Heart left ventricle (tissue), 16 donors: ENCODE data around the gene FBXL7. TPM values are rescaled to one million over a fixed set of nuclear protein-coding genes. Genes with fewer than 3 reads are reported as not detected.

Source experiments
- ATAC-seq, 4 donors: fragments of 200-7000 bp; cut with Tn5 transposase; one replicate each; pipeline ENCODE4 v1.9.1; 2020 to 2022; ENCODE audit warnings: moderate library complexity in 4 of 4, mild to moderate bottlenecking in 3 of 4, moderate number of reproducible peaks in 1 of 4
- DNase-seq, 5 donors: peaks; one replicate each; pipeline ENCODE4 v3.0.0-alpha.2; 2020
- H3K27ac ChIP-seq, 12 donors: fragments of 200-600 bp; sonication (generic) in 4 of 12; one replicate each; pipeline versions ENCODE4 v1.5.0 to v1.8.0; 2016 to 2022; ENCODE audit warnings: mild to moderate bottlenecking in 2 of 12
- H3K27me3 ChIP-seq, 9 donors: fragments of 200-600 bp; sonication (generic) in 2 of 9; one replicate each; pipeline versions ENCODE4 v1.5.1 to v1.8.0; 2016 to 2022; ENCODE audit warnings: mild to moderate bottlenecking in 3 of 9
- H3K36me3 ChIP-seq, 9 donors: fragments of 200-600 bp; sonication (generic) in 2 of 9; one replicate each; pipeline versions ENCODE4 v1.5.0 to v1.8.0; 2018 to 2022; ENCODE audit warnings: mild to moderate bottlenecking in 2 of 9
- H3K4me1 ChIP-seq, 12 donors: fragments of 200-600 bp; sonication (generic) in 4 of 12; one replicate each; pipeline versions ENCODE4 v1.5.0 to v1.8.0; 2016 to 2022; ENCODE audit warnings: mild to moderate bottlenecking in 3 of 12
- H3K4me3 ChIP-seq, 12 donors: fragments of 200-600 bp; sonication (generic) in 4 of 12; one replicate each; pipeline versions ENCODE4 v1.5.0 to v1.8.0; 2017 to 2022; ENCODE audit warnings: mild to moderate bottlenecking in 9 of 12, moderate library complexity in 4 of 12
- H3K9me3 ChIP-seq, 12 donors: fragments of 200-600 bp; sonication (generic) in 4 of 12; one replicate each; pipeline versions ENCODE4 v1.5.0 to v1.8.0; 2016 to 2022; ENCODE audit warnings: mild to moderate bottlenecking in 1 of 12
- POLR2A ChIP-seq, 2 donors: fragments of 450-650 bp; IDR thresholded peaks; one replicate each; pipeline ENCODE4 v1.6.1; 2017; ENCODE audit warnings: antibody characterized with exemption in 2 of 2, mild to moderate bottlenecking in 2 of 2, moderate library complexity in 2 of 2
- WGBS, 4 donors: extraction: QIAGEN DNeasy Blood & Tissue Kit in 2 of 4; methylation state at CpG; one replicate each; pipeline versions ENCODE4 v1.1.5 to v1.1.7; 2013 to 2018; 5-methylcytosine and 5-hydroxymethylcytosine counted together
- intact Hi-C, 10 donors: fragments of 100-400 bp; cut with DNase I; formaldehyde crosslinking; loops; one replicate each; pipeline versions ENCODE4 v1.11.1 to v1.14.2; 2022
- polyA plus RNA-seq, 2 donors: library from polyadenylated mRNA; stranded (reverse); fragments of 200-250 nt; gene quantifications; one replicate each; pipeline ENCODE4 v1.2.3, GENCODE V29; 2013
- total RNA-seq, 9 donors: library from RNA; depleted of rRNA in 2 of 9; stranded (reverse); fragments of >200 nt in 2 of 9; fragmentation: NEBNext Ultra II Directional in 3 of 9; extraction: Animal tissue kit (Norgen Biotek cat#: 25700) in 3 of 9; gene quantifications; one replicate each; pipeline versions ENCODE4 v1.1.0 to v1.2.4, GENCODE V29; 2016 to 2023
- TF ChIP-seq, protein P1 (sequence below), 12 donors: fragments of 200-600 bp; sonication (generic) in 4 of 12; IDR thresholded peaks; one replicate each; pipeline versions ENCODE4 v1.5.0 to v1.8.0; 2018 to 2022; ENCODE audit warnings: antibody characterized with exemption in 12 of 12, mild to moderate bottlenecking in 5 of 12
- donor health status: ischemic (EF 13 %, LVEDD 7.1; RV severe dilation, severe dysfunction).
- donor health status: healthy with polysubstance abuse.
- donor health status: DM: no; HTN: yes; CAD: no.
- donor health status: DM: no; HTN: no; CAD: no.
- donor health status: ischemic (EF 25% LVEDD 6.9; RV normal size, moderate dysfunction).
- donor health status: ischemic (EF 25% LVEDD 5.7; RV mildly dilated, moderate dysfunction).
- donor health status: healthy.
- donor health status: DM: yes; HTN: yes; CAD: no.
- donor health status: ischemic (EF 35%, LVEDD 5.7; RV mildly dilated, moderate dysfunction).
- donor health status: nonischemic (EF 11% LVEDD 7.7; RV severe dilation, severe dysfunction).
- donor health status: DM: yes; HTN: yes; CAD: no.
- donor health status: PGD.
- donor health status: ischemic (EF 29% LVEDD 5.4; RV normal size, mild dysfunction).
- donor health status: nonischemic (EF 23%, LVEDD 6.1; RV moderate dilation, normal function).

Gene FBXL7
- total and polyA plus RNA-seq, 11 donors, result 8.7 to 27.6 (median 24.3) TPM

DNA sequence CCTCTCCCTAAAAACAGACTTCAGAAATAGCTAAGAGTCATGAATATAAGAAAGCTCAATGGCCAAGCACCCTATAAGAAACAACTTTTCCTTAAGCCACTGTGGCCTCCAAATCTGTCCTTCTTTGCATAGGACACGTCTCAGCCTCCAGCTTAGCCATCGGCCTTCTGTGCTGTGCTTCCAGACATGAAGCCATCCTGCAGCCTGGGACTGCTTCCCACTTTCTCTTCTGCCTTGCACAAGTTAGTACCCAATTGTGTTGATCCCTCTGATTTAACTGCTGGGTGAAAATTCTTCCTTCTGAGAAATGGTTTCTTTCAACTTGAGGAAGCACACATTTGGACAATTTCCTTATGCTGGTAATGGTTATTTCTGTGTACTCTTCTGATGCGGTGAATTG is 344.9 kb downstream of the FBXL7 start:
- DNase-seq (no peak), ATAC-seq (no peak)
- Histone ChIP-seq H3K9me3 (peaks cover 0 to 13% (median 0%) of the 10 kb centered on the region in 12 donors), H3K4me1 (peaks cover 0 to 6% (median 0%) of the 10 kb centered on the region in 12 donors), H3K27me3 (no peaks in the 10 kb centered on the region), H3K36me3 (no peaks in the 10 kb centered on the region), H3K4me3 (no peak overlapping the region), H3K27ac (no peak overlapping the region)
- no peak for TF ChIP-seq POLR2A (IDR thresholded peaks at IDR 0.05)
- TF ChIP-seq, protein P1, sequence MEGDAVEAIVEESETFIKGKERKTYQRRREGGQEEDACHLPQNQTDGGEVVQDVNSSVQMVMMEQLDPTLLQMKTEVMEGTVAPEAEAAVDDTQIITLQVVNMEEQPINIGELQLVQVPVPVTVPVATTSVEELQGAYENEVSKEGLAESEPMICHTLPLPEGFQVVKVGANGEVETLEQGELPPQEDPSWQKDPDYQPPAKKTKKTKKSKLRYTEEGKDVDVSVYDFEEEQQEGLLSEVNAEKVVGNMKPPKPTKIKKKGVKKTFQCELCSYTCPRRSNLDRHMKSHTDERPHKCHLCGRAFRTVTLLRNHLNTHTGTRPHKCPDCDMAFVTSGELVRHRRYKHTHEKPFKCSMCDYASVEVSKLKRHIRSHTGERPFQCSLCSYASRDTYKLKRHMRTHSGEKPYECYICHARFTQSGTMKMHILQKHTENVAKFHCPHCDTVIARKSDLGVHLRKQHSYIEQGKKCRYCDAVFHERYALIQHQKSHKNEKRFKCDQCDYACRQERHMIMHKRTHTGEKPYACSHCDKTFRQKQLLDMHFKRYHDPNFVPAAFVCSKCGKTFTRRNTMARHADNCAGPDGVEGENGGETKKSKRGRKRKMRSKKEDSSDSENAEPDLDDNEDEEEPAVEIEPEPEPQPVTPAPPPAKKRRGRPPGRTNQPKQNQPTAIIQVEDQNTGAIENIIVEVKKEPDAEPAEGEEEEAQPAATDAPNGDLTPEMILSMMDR (IDR thresholded peaks at IDR 0.05), result no peak
- WGBS, 4 donors, result 91 to 98% (median 94%) methylated on average over 3 of the region's 3 CpGs
- intact Hi-C loops, result no loop called here

DNA sequence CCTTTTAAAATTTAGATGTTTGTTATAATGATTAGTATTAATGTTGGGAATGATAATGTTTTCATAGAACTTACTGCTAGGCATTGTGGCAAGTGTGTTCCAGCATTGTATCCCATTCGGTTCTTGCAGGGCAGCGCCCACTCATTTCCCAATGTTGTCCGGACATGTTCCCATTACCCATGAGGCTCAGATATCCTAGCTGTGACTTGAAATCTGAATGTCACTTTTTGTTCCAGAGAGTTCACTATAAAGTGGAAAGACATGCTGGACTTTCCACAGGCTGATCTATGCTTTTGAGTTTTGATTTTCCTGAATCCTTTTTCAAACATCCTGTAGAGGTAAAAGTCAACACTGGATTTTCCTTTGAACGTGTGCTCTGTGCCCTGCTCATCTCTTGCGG is 350.6 kb downstream of the FBXL7 start:
- no peaks in the 10 kb centered on the region for H3K36me3 ChIP-seq
- H3K4me3 ChIP-seq, result peak overlapping the region in 3 of 12 donors; percentile 6 to 21 (median 6)
- DNase-seq (no peak), ATAC-seq (peak in 3 of 4 donors; percentile 21 to 38 (median 35))
- H3K4me1 ChIP-seq, result peaks cover 0 to 54% (median 44%) of the 10 kb centered on the region in 12 donors
- H3K27ac ChIP-seq, result peak overlapping the region in 6 of 12 donors; percentile 3 to 43 (median 30)
- intact Hi-C loops, result loop anchor here in 1 of 10 donors (10.0 kb wide), 1 partner anchor 54 kb away; no protein-coding TSS in a partner anchor
- no peaks in the 10 kb centered on the region for H3K9me3 ChIP-seq
- H3K27me3 ChIP-seq, result no peaks in the 10 kb centered on the region
- 39 to 46% (median 43%) methylated on average over 5 of the region's 5 CpGs for WGBS, 4 donors
- TF ChIP-seq, protein P1 (IDR thresholded peaks at IDR 0.05), result no peak
- TF ChIP-seq POLR2A (IDR thresholded peaks at IDR 0.05), result no peak

DNA sequence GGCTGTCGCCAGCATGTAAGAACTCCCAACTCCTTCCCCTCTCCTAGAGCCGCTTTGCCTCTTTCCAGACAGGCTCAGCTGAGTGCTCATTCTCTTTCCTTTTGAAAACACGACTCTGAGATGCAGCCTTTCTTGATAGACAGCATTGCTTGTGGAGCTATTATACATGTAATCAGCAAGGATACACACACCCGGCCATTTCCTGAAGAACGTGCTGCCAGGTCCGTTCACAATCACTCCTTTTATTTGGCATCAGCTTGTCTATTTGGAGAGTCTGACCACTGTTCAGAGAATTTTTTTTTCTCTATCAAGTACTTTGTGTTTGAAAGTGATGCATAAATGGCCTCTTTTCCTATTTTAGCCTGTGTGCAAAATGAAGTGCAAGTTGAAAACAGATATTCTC is 351.0 kb downstream of the FBXL7 start:
- ATAC-seq (peak; percentile 25 to 73 (median 66)), DNase-seq (peak in 1 of 5 donors; percentile 20)

GRCh38 chr5:15852217-15852616 is 352.2 kb downstream of the FBXL7 start:
- TF ChIP-seq, protein P1 (IDR thresholded peaks at IDR 0.05), result no peak
- no peak for TF ChIP-seq POLR2A (IDR thresholded peaks at IDR 0.05)
- no peaks in the 10 kb centered on the region for H3K36me3 ChIP-seq
- WGBS, 4 donors, result 38 to 64% (median 49%) methylated on average over 3 of the region's 3 CpGs
- H3K4me3 ChIP-seq, result no peak overlapping the region
- H3K27ac ChIP-seq, result peak overlapping the region in 1 of 12 donors; percentile 28
- no peaks in the 10 kb centered on the region for H3K27me3 ChIP-seq
- H3K9me3 ChIP-seq, result peaks cover 0 to 9% (median 0%) of the 10 kb centered on the region in 12 donors
- H3K4me1 ChIP-seq, result peaks cover 0 to 61% (median 44%) of the 10 kb centered on the region in 12 donors
- intact Hi-C loops, result loop anchor here in 1 of 10 donors (10.0 kb wide), 1 partner anchor 53 kb away; no protein-coding TSS in a partner anchor
- ATAC-seq (peak in 2 of 4 donors; percentile 3 to 67), DNase-seq (no peak)

More for the DNA sequence above, 351.0 kb downstream of the FBXL7 start:
- 10 to 18% (median 14%) methylated on average over 6 of the region's 6 CpGs for WGBS, 4 donors
- Histone ChIP-seq H3K9me3 (peaks cover 0 to 3% (median 0%) of the 10 kb centered on the region in 12 donors), H3K27ac (peak overlapping the region in 6 of 12 donors; percentile 3 to 43 (median 30)), H3K36me3 (no peaks in the 10 kb centered on the region), H3K4me1 (peaks cover 0 to 55% (median 44%) of the 10 kb centered on the region in 12 donors), H3K4me3 (peak overlapping the region in 3 of 12 donors; percentile 6 to 21 (median 6)), H3K27me3 (no peaks in the 10 kb centered on the region)
- TF ChIP-seq, protein P1 (IDR thresholded peaks at IDR 0.05), result no peak
- no peak for TF ChIP-seq POLR2A (IDR thresholded peaks at IDR 0.05)
- intact Hi-C loops, result loop anchor here in 1 of 10 donors (10.0 kb wide), 1 partner anchor 54 kb away; no protein-coding TSS in a partner anchor
